ENCODE data around the gene BCAP29. TPM values are rescaled to one million over a fixed set of nuclear protein-coding genes. Genes with fewer than 3 reads are reported as not detected.

The BCAP29 gene, protein sequence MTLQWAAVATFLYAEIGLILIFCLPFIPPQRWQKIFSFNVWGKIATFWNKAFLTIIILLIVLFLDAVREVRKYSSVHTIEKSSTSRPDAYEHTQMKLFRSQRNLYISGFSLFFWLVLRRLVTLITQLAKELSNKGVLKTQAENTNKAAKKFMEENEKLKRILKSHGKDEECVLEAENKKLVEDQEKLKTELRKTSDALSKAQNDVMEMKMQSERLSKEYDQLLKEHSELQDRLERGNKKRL
- total RNA-seq (2022), result 30.4 and 35.3 TPM in 2 replicates
- percentile 74 among the genes with signal in this experiment for Bru-seq, nascent RNA
- percentile 80 among the genes with signal in this experiment for BruChase-seq, experiment 1, labeled RNA remaining after a 2-hour chase
- BruChase-seq, experiment 2, labeled RNA remaining after a 6-hour chase, result percentile 87 among the genes with signal in this experiment
- long read RNA-seq, full-length matches to known transcripts, result 45 of 66 reads
- long read RNA-seq, partial matches to known transcripts, result 10 of 66 reads
- long read RNA-seq, other reads (novel, unspliced or antisense), result 11 of 66 reads

DNA sequence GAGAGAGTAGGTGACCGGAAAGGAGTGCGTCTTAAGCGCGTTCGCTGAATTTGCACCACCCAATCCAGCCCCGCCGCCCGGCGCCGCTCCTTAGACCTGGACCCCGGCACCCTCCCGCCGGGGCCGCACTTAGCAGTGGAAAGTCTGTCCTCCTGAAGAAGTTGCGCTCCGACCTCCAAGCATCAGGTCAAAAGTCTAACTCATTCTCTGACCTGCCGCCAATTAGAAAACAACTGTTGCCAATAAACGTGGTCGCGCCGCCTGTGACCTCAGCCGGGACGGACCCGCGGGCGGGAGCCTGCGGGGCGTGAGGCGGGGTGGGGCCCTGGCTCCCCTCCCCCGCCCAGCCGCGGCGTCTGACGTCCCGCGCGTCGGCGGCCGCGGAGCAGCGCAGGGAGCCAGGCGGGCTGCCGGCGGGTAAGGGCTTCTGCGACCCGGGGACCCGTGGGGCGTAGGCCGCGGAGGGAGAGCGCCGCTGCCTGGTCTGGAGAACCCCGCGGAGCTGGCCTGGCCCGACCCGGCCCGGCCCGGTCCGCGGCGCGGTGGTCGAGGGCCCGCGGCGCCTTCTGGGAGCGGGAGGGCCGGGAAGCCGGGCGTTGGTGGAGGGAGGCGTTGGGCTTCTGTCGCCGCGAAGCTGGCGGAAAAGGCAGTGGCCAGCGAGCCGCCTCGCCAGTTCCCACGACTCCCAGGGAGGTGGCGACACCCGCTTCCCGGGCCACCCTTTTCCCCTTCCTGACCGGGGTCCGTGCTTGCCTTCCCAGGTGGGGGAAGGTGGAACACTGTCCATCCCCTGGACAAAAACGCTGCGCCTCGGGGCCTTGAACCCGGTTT is at the start of gene BCAP29:
Gene BCAP29, plus strand, starts transcription at position 362 of the 831 bp plus-strand sequence. CDS start 527 bp downstream, outside the sequence.
- Mint-ChIP-seq H3K27ac (ENCODE audit: unreplicated experiment) (peak within 1 kb of the TSS; percentile 94), H3K36me3 (ENCODE audit: insufficient read depth, unreplicated experiment) (peaks cover 17% of the 10 kb centered on the region), H3K27me3 (ENCODE audit: insufficient read depth, unreplicated experiment) (no peaks in the 10 kb centered on the region), H3K4me3 (ENCODE audit: unreplicated experiment) (peak within 1 kb of the TSS; percentile 90), H3K9me3 (ENCODE audit: unreplicated experiment) (no peaks in the 10 kb centered on the region), H3K4me1 (ENCODE audit: low read depth, unreplicated experiment) (peaks cover 7% of the 10 kb centered on the region)
- CTCF ChIA-PET, result interaction anchor here (0.7 to 1.3 kb wide), 3 partner anchors 17 to 295 kb away, joined by 3 to 4 read pairs (median 4); partner anchors contain the start of genes COG5, DUS4L and SLC26A4
- H3K4me3 ChIP-seq (ENCODE audit: low read depth, low read length), result peak within 1 kb of the TSS; percentile 79
- TF ChIP-seq, protein P1, sequence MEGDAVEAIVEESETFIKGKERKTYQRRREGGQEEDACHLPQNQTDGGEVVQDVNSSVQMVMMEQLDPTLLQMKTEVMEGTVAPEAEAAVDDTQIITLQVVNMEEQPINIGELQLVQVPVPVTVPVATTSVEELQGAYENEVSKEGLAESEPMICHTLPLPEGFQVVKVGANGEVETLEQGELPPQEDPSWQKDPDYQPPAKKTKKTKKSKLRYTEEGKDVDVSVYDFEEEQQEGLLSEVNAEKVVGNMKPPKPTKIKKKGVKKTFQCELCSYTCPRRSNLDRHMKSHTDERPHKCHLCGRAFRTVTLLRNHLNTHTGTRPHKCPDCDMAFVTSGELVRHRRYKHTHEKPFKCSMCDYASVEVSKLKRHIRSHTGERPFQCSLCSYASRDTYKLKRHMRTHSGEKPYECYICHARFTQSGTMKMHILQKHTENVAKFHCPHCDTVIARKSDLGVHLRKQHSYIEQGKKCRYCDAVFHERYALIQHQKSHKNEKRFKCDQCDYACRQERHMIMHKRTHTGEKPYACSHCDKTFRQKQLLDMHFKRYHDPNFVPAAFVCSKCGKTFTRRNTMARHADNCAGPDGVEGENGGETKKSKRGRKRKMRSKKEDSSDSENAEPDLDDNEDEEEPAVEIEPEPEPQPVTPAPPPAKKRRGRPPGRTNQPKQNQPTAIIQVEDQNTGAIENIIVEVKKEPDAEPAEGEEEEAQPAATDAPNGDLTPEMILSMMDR (IDR thresholded peaks at IDR 0.05; ENCODE audit: insufficient read depth in 1 of 2, low read depth in 1 of 2, low read length in 1 of 2, severe bottlenecking in 1 of 2, unreplicated experiment in 1 of 2), result peak; percentile 14 to 55
- peaks cover 9% of the 10 kb centered on the region for H3K4me1 ChIP-seq
- H3K36me3 ChIP-seq (ENCODE audit: control insufficient read depth, insufficient read depth, low read length), result no peaks in the 10 kb centered on the region
- H3K9me3 ChIP-seq, result no peaks in the 10 kb centered on the region
- POLR2A ChIA-PET, result interaction anchor here (0.6 to 1.7 kb wide), 4 partner anchors 16 to 412 kb away, joined by 3 to 14 read pairs (median 6); partner anchors contain the start of genes COG5 and DUS4L
- BruUV-seq (replicated peaks), result no TSS peak
- intact Hi-C loops (cut with micrococcal nuclease; ENCODE audit: unreplicated experiment), result loop anchor here (1.0 to 2.0 kb wide), 5 partner anchors 16 to 294 kb away; partner anchors contain the start of gene SLC26A4
- H3K27me3 ChIP-seq (replicated peaks; ENCODE audit: control insufficient read depth, insufficient read depth, low read length), result no peaks in the 10 kb centered on the region
- DNase-seq, result peak; percentile 88 to 91

DNA sequence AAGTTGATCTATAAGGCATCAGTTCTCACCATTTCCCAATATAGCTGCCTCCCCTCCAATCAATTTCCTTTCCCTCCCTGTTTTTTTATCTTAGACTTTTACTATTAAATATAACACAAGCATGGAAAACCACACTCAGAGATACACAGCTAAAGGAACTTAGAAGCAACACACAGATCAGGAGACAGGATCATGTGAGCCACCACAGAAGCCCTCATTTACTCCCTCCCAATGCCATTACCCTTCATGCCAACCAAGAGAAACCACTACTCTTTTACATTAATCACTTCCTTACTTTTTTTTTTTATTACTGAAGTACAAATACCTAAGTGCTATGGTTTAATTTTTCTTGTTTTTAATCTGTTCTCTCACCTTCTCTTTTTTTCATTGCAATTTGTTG is 49.3 kb upstream of the BCAP29 start:
- H3K27ac Mint-ChIP-seq (ENCODE audit: unreplicated experiment), result no peak overlapping the region
- ChIA-PET CTCF (no interaction called here), POLR2A (no interaction called here)

More for the DNA sequence above, 49.3 kb upstream of the BCAP29 start:
- Mint-ChIP-seq H3K4me1 (ENCODE audit: low read depth, unreplicated experiment) (no peaks in the 10 kb centered on the region), H3K4me3 (ENCODE audit: unreplicated experiment) (no peak overlapping the region), H3K36me3 (ENCODE audit: insufficient read depth, unreplicated experiment) (peaks cover 13% of the 10 kb centered on the region), H3K9me3 (ENCODE audit: unreplicated experiment) (no peaks in the 10 kb centered on the region), H3K27me3 (ENCODE audit: insufficient read depth, unreplicated experiment) (no peaks in the 10 kb centered on the region)
- Histone ChIP-seq H3K4me3 (ENCODE audit: low read depth, low read length) (no peak overlapping the region), H3K9me3 (no peaks in the 10 kb centered on the region), H3K36me3 (ENCODE audit: control insufficient read depth, insufficient read depth, low read length) (no peaks in the 10 kb centered on the region), H3K4me1 (no peaks in the 10 kb centered on the region; the same call in 1 of the 2 replicates), H3K27me3 (replicated peaks; ENCODE audit: control insufficient read depth, insufficient read depth, low read length) (no peaks in the 10 kb centered on the region)
- intact Hi-C loops (cut with micrococcal nuclease; ENCODE audit: unreplicated experiment), result no loop called here
- TF ChIP-seq, protein P1 (IDR thresholded peaks at IDR 0.05; ENCODE audit: insufficient read depth in 1 of 2, low read depth in 1 of 2, low read length in 1 of 2, severe bottlenecking in 1 of 2, unreplicated experiment in 1 of 2), result no peak
- no peak for DNase-seq
- BruUV-seq (replicated peaks), result no TSS peak
